CD4-positive, alpha-beta T cell (primary cell): ENCODE measurements around the gene APOC3. TPM values are rescaled to one million over a fixed set of nuclear protein-coding genes. Genes with fewer than 3 reads are reported as not detected.
A peak's percentile ranks its signal among the peaks of the same experiment; 100 is the strongest.

ENCODE experiments used
- ATAC-seq: fragments of 200-7000 bp; cut with Tn5 transposase; one replicate; pipeline ENCODE4 v1.10.0; 2022; ENCODE audit warnings: mild to moderate bottlenecking; ENCODE audit not compliant: poor library complexity
- CTCF ChIA-PET: fragments of 350-600 bp; sonication (Branson Sonifier 250); formaldehyde crosslinking; loops from one replicate; lab custom pipeline; 2021; ENCODE audit warnings: antibody characterized with exemption, inconsistent platforms; lab: Charles Lee
- POLR2A ChIA-PET: fragments of 350-600 bp; sonication (Branson Sonifier 250); formaldehyde crosslinking; loops from one replicate; lab custom pipeline; 2021; ENCODE audit warnings: antibody characterized with exemption, inconsistent platforms; lab: Charles Lee
- DNase-seq, 14 experiments: peaks; one replicate each; pipeline ENCODE4 v3.0.0-alpha.2; 2013 to 2020; ENCODE audit warnings: mixed read lengths in 2 of 14
- H3K27ac ChIP-seq, 2 donors: one replicate each; pipeline versions ENCODE4 v1.5.1 to v1.7.0; 2013; ENCODE audit warnings: low read length in 2 of 2, low read depth in 1 of 2, mild to moderate bottlenecking in 1 of 2
- H3K27me3 ChIP-seq, 2 experiments: 1 replicate in 1 of 2; 2 replicates in 1 of 2; pipeline versions ENCODE4 v1.6.1 to v1.7.0; 2013; ENCODE audit warnings: low read length in 2 of 2, control low read depth in 1 of 2, mild to moderate bottlenecking in 1 of 2, moderate library complexity in 1 of 2; ENCODE audit not compliant: insufficient read depth in 2 of 2, control insufficient read depth in 1 of 2
- H3K36me3 ChIP-seq: one replicate; pipeline ENCODE4 v1.6.1; 2013; ENCODE audit warnings: low read length, control low read depth; ENCODE audit not compliant: insufficient read depth
- H3K4me1 ChIP-seq: one replicate; pipeline ENCODE4 v1.6.1; 2013; ENCODE audit warnings: low read length, control low read depth; ENCODE audit not compliant: insufficient read depth
- H3K4me3 ChIP-seq: one replicate; pipeline ENCODE4 v1.5.1; 2013; ENCODE audit warnings: mild to moderate bottlenecking, low read length, moderate library complexity
- H3K9me3 ChIP-seq, 2 experiments: 1 replicate in 1 of 2; 2 replicates in 1 of 2; pipeline versions ENCODE4 v1.6.1 to v1.7.0; 2013; ENCODE audit warnings: low read length in 2 of 2, mild to moderate bottlenecking in 2 of 2, control low read depth in 1 of 2, moderate library complexity in 1 of 2; ENCODE audit not compliant: control insufficient read depth in 1 of 2, insufficient read depth in 1 of 2
- H3K27ac Mint-ChIP-seq: one replicate; pipeline ENCODE4 v1.8.0; 2020; ENCODE audit warnings: mixed read lengths
- H3K27me3 Mint-ChIP-seq: one replicate; pipeline ENCODE4 v1.8.0; 2021; ENCODE audit warnings: mixed read lengths
- H3K36me3 Mint-ChIP-seq: one replicate; pipeline ENCODE4 v1.8.0; 2021; ENCODE audit warnings: low read depth, mixed read lengths
- H3K4me1 Mint-ChIP-seq: one replicate; pipeline ENCODE4 v1.8.0; 2021; ENCODE audit warnings: low read depth, mixed read lengths
- H3K4me3 Mint-ChIP-seq: one replicate; pipeline ENCODE4 v1.8.0; 2020; ENCODE audit warnings: mild to moderate bottlenecking, mixed read lengths
- H3K9me3 Mint-ChIP-seq: one replicate; pipeline ENCODE4 v1.8.0; 2020; ENCODE audit warnings: mixed read lengths
- CTCF ChIP-seq: fragments of 200-600 bp; IDR thresholded peaks from one replicate; pipeline ENCODE4 v1.8.0; 2022; ENCODE audit warnings: antibody characterized with exemption, mild to moderate bottlenecking
- intact Hi-C, 2 experiments: fragments of 100-400 bp; cut with DNase I in 1 of 2; cut with micrococcal nuclease in 1 of 2; formaldehyde crosslinking; loops; one replicate each; pipeline versions ENCODE4 v1.15.1 to v1.9.0; 2023 to 2025; cut with DNase I, micrococcal nuclease
- total RNA-seq, 174 experiments: library from RNA in 2 of 174; stranded (reverse) in 2 of 174; gene quantifications; one replicate each; pipeline ENCODE4 v1.2.3 and lab custom pipeline; 2021 to 2026

The APOC3 gene
- total RNA-seq, 2 experiments from 2014 or later = not detected

GRCh38 chr11:116788534-116788933, 41.2 kb upstream of the APOC3 start:
- Histone ChIP-seq H3K4me1 (peaks cover 42% of the 10 kb centered on the region), H3K27me3 (no peaks in the 10 kb centered on the region), H3K4me3 (peak overlapping the region; percentile 85), H3K36me3 (peaks cover 31% of the 10 kb centered on the region), H3K27ac (peak overlapping the region; percentile 63 to 79), H3K9me3 (no peaks in the 10 kb centered on the region)
- Mint-ChIP-seq H3K36me3 (peaks cover 47% of the 10 kb centered on the region), H3K27me3 (no peaks in the 10 kb centered on the region), H3K4me3 (peak overlapping the region; percentile 94), H3K4me1 (peaks cover 55% of the 10 kb centered on the region), H3K27ac (peak overlapping the region; percentile 96), H3K9me3 (no peaks in the 10 kb centered on the region)
- intact Hi-C loops = loop anchor here (1.0 to 5.0 kb wide), 6 partner anchors 16 to 539 kb away; partner anchors contain the start of genes BUD13 (in 2 of the 2), PCSK7 (in 2 of the 2), RNF214 (in 2 of the 2) and CEP164 (in 1 of the 2)
- DNase-seq = peak in 1 of 14 experiments; percentile 22
- ChIA-PET CTCF (interaction anchor here (1.1 to 1.3 kb wide), 2 partner anchors 22 to 48 kb away, joined by 3 read pairs; no protein-coding TSS in a partner anchor), POLR2A (interaction anchor here (0.7 to 3.0 kb wide), 16 partner anchors 12 to 443 kb away, joined by 3 to 64 read pairs (median 4); partner anchors contain the start of genes BUD13, PAFAH1B2, PCSK7 and SIDT2)
- no peak for ATAC-seq
- TF ChIP-seq CTCF = no peak

- no peak for ATAC-seq
- Histone ChIP-seq H3K27me3 (no peaks in the 10 kb centered on the region), H3K4me3 (no peak overlapping the region), H3K36me3 (peaks cover 26% of the 10 kb centered on the region), H3K4me1 (peaks cover 41% of the 10 kb centered on the region), H3K9me3 (no peaks in the 10 kb centered on the region), H3K27ac (no peak overlapping the region)
- intact Hi-C loops = loop anchor here (1.0 to 5.0 kb wide), 6 partner anchors 16 to 538 kb away; partner anchors contain the start of genes BUD13 (in 2 of the 2), PCSK7 (in 2 of the 2), RNF214 (in 2 of the 2) and CEP164 (in 1 of the 2)
- Mint-ChIP-seq H3K4me1 (peaks cover 55% of the 10 kb centered on the region), H3K27ac (peak overlapping the region; percentile 96), H3K27me3 (no peaks in the 10 kb centered on the region), H3K36me3 (peaks cover 44% of the 10 kb centered on the region), H3K9me3 (no peaks in the 10 kb centered on the region), H3K4me3 (peak overlapping the region; percentile 94)
- ChIA-PET CTCF (no interaction called here), POLR2A (interaction anchor here (0.5 to 2.6 kb wide), 3 partner anchors 28 to 282 kb away, joined by 3 to 20 read pairs (median 4); no protein-coding TSS in a partner anchor)
- no peak for TF ChIP-seq CTCF
- DNase-seq = peak in 1 of 14 experiments; percentile 8
Measured at GRCh38 chr11:116788975-116789374, 40.7 kb upstream of the APOC3 start.

GRCh38 chr11:116790167-116791001, 39.3 kb upstream of the APOC3 start:
- Histone ChIP-seq H3K9me3 (no peaks in the 10 kb centered on the region), H3K27me3 (no peaks in the 10 kb centered on the region), H3K4me3 (no peak overlapping the region), H3K4me1 (peaks cover 38% of the 10 kb centered on the region), H3K36me3 (peaks cover 12% of the 10 kb centered on the region), H3K27ac (no peak overlapping the region)
- H3K4me3 Mint-ChIP-seq = peak overlapping the region; percentile 85
- DNase-seq (peak in 1 of 14 experiments; percentile 31), ATAC-seq (no peak)
- H3K4me1 Mint-ChIP-seq = peaks cover 51% of the 10 kb centered on the region
- H3K36me3 Mint-ChIP-seq = peaks cover 30% of the 10 kb centered on the region
- intact Hi-C loops = loop anchor here (1.0 to 5.0 kb wide), 4 partner anchors 46 to 436 kb away; no protein-coding TSS in a partner anchor
- TF ChIP-seq CTCF = no peak
- peak overlapping the region; percentile 81 for H3K27ac Mint-ChIP-seq
- no peaks in the 10 kb centered on the region for H3K27me3 Mint-ChIP-seq
- no peaks in the 10 kb centered on the region for H3K9me3 Mint-ChIP-seq
- ChIA-PET CTCF (interaction anchor here (0.6 to 2.0 kb wide), 23 partner anchors 7 to 436 kb away, joined by 3 to 17 read pairs (median 3); partner anchors contain the start of genes BUD13 and SIK3), POLR2A (interaction anchor here (0.6 to 2.6 kb wide), 9 partner anchors 16 to 354 kb away, joined by 3 to 20 read pairs (median 4); partner anchors contain the start of genes PAFAH1B2 and SIK3)
